ENCODE measurements around the gene SRSF11.

- no peak for TF ChIP-seq CTCF (conservative IDR thresholded peaks at IDR 0.05; ENCODE audit: low read depth, low read length)
- TF ChIP-seq EZH2 (IDR thresholded peaks at IDR 0.05; ENCODE audit: borderline replicate concordance, low read depth, low read length, poor library complexity, severe bottlenecking): no peak
Observed at GRCh38 chr1:70290218-70290617, 69.0 kb downstream of the SRSF11 start.
